ENCODE data around the gene LRRC71.

GRCh38 chr1:156969496-156969895 is 49.1 kb downstream of the LRRC71 start:
- TF ChIP-seq CTCF (IDR thresholded peaks at IDR 0.05) (no peak), EZH2 (IDR thresholded peaks at IDR 0.05; ENCODE audit: borderline replicate concordance, insufficient read depth, low read depth, low read length, poor library complexity, severe bottlenecking) (no peak)
